ENCODE data around the gene TMEM43.

TMEM43 gene

GRCh38 chr3:14121859-14122258 lies 3.0 kb upstream of the TMEM43 start:
- no peak for DNase-seq (ENCODE audit: extremely low read depth in 1 of 2, low read depth in 1 of 2)

- no peak for DNase-seq (ENCODE audit: extremely low read depth in 1 of 2, low read depth in 1 of 2)
Observed at GRCh38 chr3:14122301-14122700, 2.6 kb upstream of the TMEM43 start.

- no peak for DNase-seq (ENCODE audit: extremely low read depth in 1 of 2, low read depth in 1 of 2)
Observed at GRCh38 chr3:14123308-14124222, 1.3 kb upstream of the TMEM43 start.

- peak in 1 of 2 donors; percentile 28 for DNase-seq (ENCODE audit: extremely low read depth in 1 of 2, low read depth in 1 of 2)
Observed at GRCh38 chr3:14124223-14124614, 633 bp upstream of the TMEM43 start.

GRCh38 chr3:14125193-14126016 lies 553 bp downstream of the TMEM43 start:
- DNase-seq (ENCODE audit: extremely low read depth in 1 of 2, low read depth in 1 of 2) = peak in 1 of 2 donors; percentile 38

GRCh38 chr3:14126017-14126886 lies 1.4 kb downstream of the TMEM43 start:
- no peak for DNase-seq (ENCODE audit: extremely low read depth in 1 of 2, low read depth in 1 of 2)

GRCh38 chr3:14126887-14127505 lies 2.1 kb downstream of the TMEM43 start:
- DNase-seq (ENCODE audit: extremely low read depth in 1 of 2, low read depth in 1 of 2) = no peak

GRCh38 chr3:14127516-14128161 lies 2.8 kb downstream of the TMEM43 start:
- no peak for DNase-seq (ENCODE audit: extremely low read depth in 1 of 2, low read depth in 1 of 2)

GRCh38 chr3:14128724-14129123 lies 3.9 kb downstream of the TMEM43 start:
- no peak for DNase-seq (ENCODE audit: extremely low read depth in 1 of 2, low read depth in 1 of 2)

- no peak for DNase-seq (ENCODE audit: extremely low read depth in 1 of 2, low read depth in 1 of 2)
Observed at GRCh38 chr3:14129296-14129695, 4.4 kb downstream of the TMEM43 start.

- no peak for DNase-seq (ENCODE audit: extremely low read depth in 1 of 2, low read depth in 1 of 2)
Observed at GRCh38 chr3:14130230-14130629, 5.4 kb downstream of the TMEM43 start.

- DNase-seq (ENCODE audit: extremely low read depth in 1 of 2, low read depth in 1 of 2) = no peak
Observed at GRCh38 chr3:14130707-14131106, 5.9 kb downstream of the TMEM43 start.

GRCh38 chr3:14131134-14131533 lies 6.3 kb downstream of the TMEM43 start:
- no peak for DNase-seq (ENCODE audit: extremely low read depth in 1 of 2, low read depth in 1 of 2)

GRCh38 chr3:14132120-14132519 lies 7.3 kb downstream of the TMEM43 start:
- no peak for DNase-seq (ENCODE audit: extremely low read depth in 1 of 2, low read depth in 1 of 2)

- no peak for DNase-seq (ENCODE audit: extremely low read depth in 1 of 2, low read depth in 1 of 2)
Observed at GRCh38 chr3:14132689-14133088, 7.8 kb downstream of the TMEM43 start.

GRCh38 chr3:14133188-14133800 lies 8.4 kb downstream of the TMEM43 start:
- DNase-seq (ENCODE audit: extremely low read depth in 1 of 2, low read depth in 1 of 2) = no peak

- no peak for DNase-seq (ENCODE audit: extremely low read depth in 1 of 2, low read depth in 1 of 2)
Observed at GRCh38 chr3:14133876-14134275, 9.0 kb downstream of the TMEM43 start.

GRCh38 chr3:14134291-14134690 lies 9.4 kb downstream of the TMEM43 start:
- no peak for DNase-seq (ENCODE audit: extremely low read depth in 1 of 2, low read depth in 1 of 2)

- DNase-seq (ENCODE audit: extremely low read depth in 1 of 2, low read depth in 1 of 2) = no peak
Observed at GRCh38 chr3:14135581-14135980, 10.7 kb downstream of the TMEM43 start.

- DNase-seq (ENCODE audit: extremely low read depth in 1 of 2, low read depth in 1 of 2) = no peak
Observed at GRCh38 chr3:14137004-14137403, 12.2 kb downstream of the TMEM43 start.
